Smooth muscle cell (in vitro differentiated cells): ENCODE measurements around the gene TPH1. TPM values are rescaled to one million over a fixed set of nuclear protein-coding genes. Genes with fewer than 3 reads are reported as not detected.

Source experiments
- DNase-seq: peaks from one replicate; lab custom pipeline; 2025; ENCODE audit not compliant: unreplicated experiment; lab: John Stamatoyannopoulos, UW
- H2AFZ ChIP-seq: fragments of 200-600 bp; sonication (generic); 2 replicates; pipeline ENCODE4 v1.6.0; 2016; ENCODE audit warnings: antibody characterized with exemption, low read depth, mild to moderate bottlenecking
- H3F3A ChIP-seq: fragments of 200-600 bp; sonication (generic); 2 replicates; pipeline ENCODE4 v1.6.0; 2017; ENCODE audit warnings: antibody characterized with exemption, low read depth
- H3K27ac ChIP-seq: fragments of 200-600 bp; sonication (generic); 2 replicates; pipeline ENCODE4 v1.5.1; 2016; ENCODE audit warnings: low read depth, mild to moderate bottlenecking
- H3K27me3 ChIP-seq: fragments of 200-600 bp; sonication (generic); 2 replicates; pipeline ENCODE4 v1.6.1; 2016; ENCODE audit warnings: low read depth, mild to moderate bottlenecking
- H3K36me3 ChIP-seq: fragments of 200-600 bp; sonication (generic); 2 replicates; pipeline ENCODE4 v1.5.1; 2016; ENCODE audit warnings: low read depth
- H3K4me1 ChIP-seq: fragments of 200-600 bp; sonication (generic); 2 replicates; pipeline ENCODE4 v1.5.1; 2016; ENCODE audit warnings: low read depth
- H3K4me2 ChIP-seq: fragments of 200-600 bp; sonication (generic); 2 replicates; pipeline ENCODE4 v1.6.0; 2016; ENCODE audit warnings: mild to moderate bottlenecking
- H3K4me3 ChIP-seq: fragments of 200-600 bp; sonication (generic); 2 replicates; pipeline ENCODE4 v1.5.1; 2016; ENCODE audit warnings: mild to moderate bottlenecking
- H3K79me2 ChIP-seq: fragments of 200-600 bp; sonication (generic); 2 replicates; pipeline ENCODE4 v1.6.0; 2016; ENCODE audit warnings: low read depth, mild to moderate bottlenecking
- H3K9ac ChIP-seq: fragments of 200-600 bp; sonication (generic); 2 replicates; pipeline ENCODE4 v1.6.0; 2016; ENCODE audit warnings: low read depth
- H3K9me3 ChIP-seq: fragments of 200-600 bp; sonication (generic); replicated peaks from 2 replicates; pipeline ENCODE4 v1.5.1; 2016; ENCODE audit warnings: low read depth
- H4K20me1 ChIP-seq: fragments of 200-600 bp; sonication (generic); 2 replicates; pipeline ENCODE4 v1.6.0; 2016; ENCODE audit warnings: low read depth
- WGBS: methylation state at CpG from one replicate; pipeline ENCODE4 v1.1.7; 2016; ENCODE audit warnings: low lambda C conversion rate; 5-methylcytosine and 5-hydroxymethylcytosine counted together
- polyA plus RNA-seq: library from polyadenylated mRNA; unstranded; fragments of >200 nt; fragmentation: Nextera tagmentation; extraction: Ambion mirVana; gene quantifications from 2 replicates; pipeline ENCODE4 v1.2.1, GENCODE V29; 2016
- total RNA-seq: library from RNA; depleted of rRNA; stranded (reverse); fragments of >200 nt; gene quantifications from 2 replicates; pipeline ENCODE4 v1.2.3, GENCODE V29; 2014
- TF ChIP-seq, protein P1 (sequence below): fragments of 200-600 bp; sonication (generic); IDR thresholded peaks from 2 replicates; pipeline ENCODE4 v1.5.1; 2017; ENCODE audit warnings: borderline replicate concordance, mild to moderate bottlenecking, antibody characterized with exemption; ENCODE audit not compliant: insufficient read depth, poor library complexity, severe bottlenecking

TPH1 gene
- total and polyA plus RNA-seq, 2 experiments from 2014 or later, result 0.09 TPM; not detected in 1

- Histone ChIP-seq H3K36me3 (no peaks in the 10 kb centered on the region), H3F3A (no peaks in the 10 kb centered on the region), H3K4me3 (no peak overlapping the region), H3K9me3 (no peaks in the 10 kb centered on the region), H3K27me3 (no peaks in the 10 kb centered on the region), H3K4me1 (no peaks in the 10 kb centered on the region), H4K20me1 (no peaks in the 10 kb centered on the region), H3K9ac (no peak overlapping the region), H3K79me2 (no peaks in the 10 kb centered on the region), H3K27ac (no peak overlapping the region), H3K4me2 (no peak overlapping the region), H2AFZ (no peak overlapping the region)
- DNase-seq, result no peak
- 88% methylated on average over 8 of the region's 8 CpGs for WGBS
- TF ChIP-seq, protein P1, sequence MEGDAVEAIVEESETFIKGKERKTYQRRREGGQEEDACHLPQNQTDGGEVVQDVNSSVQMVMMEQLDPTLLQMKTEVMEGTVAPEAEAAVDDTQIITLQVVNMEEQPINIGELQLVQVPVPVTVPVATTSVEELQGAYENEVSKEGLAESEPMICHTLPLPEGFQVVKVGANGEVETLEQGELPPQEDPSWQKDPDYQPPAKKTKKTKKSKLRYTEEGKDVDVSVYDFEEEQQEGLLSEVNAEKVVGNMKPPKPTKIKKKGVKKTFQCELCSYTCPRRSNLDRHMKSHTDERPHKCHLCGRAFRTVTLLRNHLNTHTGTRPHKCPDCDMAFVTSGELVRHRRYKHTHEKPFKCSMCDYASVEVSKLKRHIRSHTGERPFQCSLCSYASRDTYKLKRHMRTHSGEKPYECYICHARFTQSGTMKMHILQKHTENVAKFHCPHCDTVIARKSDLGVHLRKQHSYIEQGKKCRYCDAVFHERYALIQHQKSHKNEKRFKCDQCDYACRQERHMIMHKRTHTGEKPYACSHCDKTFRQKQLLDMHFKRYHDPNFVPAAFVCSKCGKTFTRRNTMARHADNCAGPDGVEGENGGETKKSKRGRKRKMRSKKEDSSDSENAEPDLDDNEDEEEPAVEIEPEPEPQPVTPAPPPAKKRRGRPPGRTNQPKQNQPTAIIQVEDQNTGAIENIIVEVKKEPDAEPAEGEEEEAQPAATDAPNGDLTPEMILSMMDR, result no peak
Observed at GRCh38 chr11:18065572-18065971, 19.5 kb upstream of the TPH1 start.

DNA sequence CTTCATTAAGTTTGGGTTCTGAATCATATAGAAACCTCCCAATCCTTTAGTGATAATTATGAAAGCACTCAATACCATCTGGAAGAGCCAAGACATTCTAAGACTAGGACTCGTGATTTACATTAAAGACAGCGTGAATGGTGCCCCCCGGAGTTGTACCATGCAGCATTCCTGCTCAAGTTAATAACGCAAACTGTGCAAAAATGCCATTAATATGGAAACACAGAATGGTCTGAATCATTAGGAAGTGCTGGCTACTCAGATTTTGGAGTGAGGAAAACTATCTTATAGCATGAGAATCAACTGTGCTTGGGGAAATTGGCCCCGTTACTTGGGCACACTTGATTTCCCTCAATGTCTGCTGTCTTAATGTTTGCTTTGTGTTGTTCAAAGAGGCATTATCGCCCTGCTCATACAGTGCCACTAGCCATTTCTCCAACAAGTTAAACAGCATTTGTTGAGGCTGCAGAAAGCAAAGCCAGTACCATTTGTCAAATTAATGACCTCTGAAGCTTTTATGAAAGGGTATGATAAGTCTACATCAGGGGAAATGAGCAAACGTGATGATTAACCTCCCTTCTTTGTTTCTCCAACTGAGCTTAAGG lies 18.5 kb upstream of the TPH1 start:
- no peaks in the 10 kb centered on the region for H3K9me3 ChIP-seq
- no peak overlapping the region for H3K4me3 ChIP-seq
- no peak overlapping the region for H3K4me2 ChIP-seq
- no peaks in the 10 kb centered on the region for H4K20me1 ChIP-seq
- no peaks in the 10 kb centered on the region for H3F3A ChIP-seq
- no peak overlapping the region for H3K27ac ChIP-seq
- H3K79me2 ChIP-seq, result no peaks in the 10 kb centered on the region
- H3K27me3 ChIP-seq, result no peaks in the 10 kb centered on the region
- 93% methylated on average over 7 of the region's 7 CpGs for WGBS
- no peak overlapping the region for H2AFZ ChIP-seq
- TF ChIP-seq, protein P1, result no peak
- no peaks in the 10 kb centered on the region for H3K4me1 ChIP-seq
- DNase-seq, result no peak
- no peak overlapping the region for H3K9ac ChIP-seq
- no peaks in the 10 kb centered on the region for H3K36me3 ChIP-seq

DNA sequence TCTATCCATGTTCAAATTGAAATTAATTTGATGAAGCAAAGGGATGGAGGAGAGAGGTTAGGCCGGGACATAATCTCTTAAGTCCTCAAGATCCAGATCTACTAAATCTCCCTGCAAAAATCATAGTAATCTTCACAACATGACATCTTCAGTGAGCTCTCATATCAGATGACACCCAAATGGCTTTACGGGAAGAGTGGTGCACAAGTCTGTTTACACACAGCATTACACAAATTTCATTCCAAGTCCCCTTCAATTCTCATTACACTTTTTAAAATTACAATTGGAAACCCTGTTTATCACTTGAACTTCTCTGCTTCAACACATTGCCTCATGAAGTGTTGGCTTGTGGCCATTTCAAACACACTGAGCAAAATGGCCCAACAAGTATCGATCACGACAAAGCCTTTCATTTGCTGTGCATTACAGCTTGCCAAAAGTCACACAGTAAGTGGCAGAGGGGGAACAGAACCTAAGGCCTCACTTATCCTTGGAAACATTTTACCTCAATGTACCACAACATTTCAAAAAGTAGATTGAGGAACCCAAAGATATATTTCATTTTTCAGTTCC lies 17.9 kb upstream of the TPH1 start:
- Histone ChIP-seq H4K20me1 (no peaks in the 10 kb centered on the region), H3K27me3 (no peaks in the 10 kb centered on the region), H3F3A (no peaks in the 10 kb centered on the region), H3K9ac (no peak overlapping the region), H3K4me1 (no peaks in the 10 kb centered on the region), H3K4me2 (no peak overlapping the region), H3K9me3 (no peaks in the 10 kb centered on the region), H3K79me2 (no peaks in the 10 kb centered on the region), H3K4me3 (no peak overlapping the region), H2AFZ (no peak overlapping the region), H3K36me3 (no peaks in the 10 kb centered on the region), H3K27ac (no peak overlapping the region)
- WGBS, result 94% methylated on average over 4 of the region's 4 CpGs
- DNase-seq, result no peak
- TF ChIP-seq, protein P1, result no peak

- Histone ChIP-seq H3K27ac (no peak overlapping the region), H3K4me2 (no peak overlapping the region), H3K9me3 (no peaks in the 10 kb centered on the region), H3K36me3 (no peaks in the 10 kb centered on the region), H4K20me1 (no peaks in the 10 kb centered on the region), H2AFZ (no peak overlapping the region), H3K4me3 (no peak overlapping the region), H3K27me3 (no peaks in the 10 kb centered on the region), H3K9ac (no peak overlapping the region), H3K79me2 (no peaks in the 10 kb centered on the region), H3K4me1 (no peaks in the 10 kb centered on the region), H3F3A (no peaks in the 10 kb centered on the region)
- WGBS, result 81% methylated on average over 5 of the region's 5 CpGs
- TF ChIP-seq, protein P1, result no peak
- no peak for DNase-seq
Observed at GRCh38 chr11:18063125-18063524, 17.1 kb upstream of the TPH1 start.
